Measurements from ENCODE around the gene THRB.
A peak's percentile ranks its signal among the peaks of the same experiment; 100 is the strongest.

The THRB gene

DNA sequence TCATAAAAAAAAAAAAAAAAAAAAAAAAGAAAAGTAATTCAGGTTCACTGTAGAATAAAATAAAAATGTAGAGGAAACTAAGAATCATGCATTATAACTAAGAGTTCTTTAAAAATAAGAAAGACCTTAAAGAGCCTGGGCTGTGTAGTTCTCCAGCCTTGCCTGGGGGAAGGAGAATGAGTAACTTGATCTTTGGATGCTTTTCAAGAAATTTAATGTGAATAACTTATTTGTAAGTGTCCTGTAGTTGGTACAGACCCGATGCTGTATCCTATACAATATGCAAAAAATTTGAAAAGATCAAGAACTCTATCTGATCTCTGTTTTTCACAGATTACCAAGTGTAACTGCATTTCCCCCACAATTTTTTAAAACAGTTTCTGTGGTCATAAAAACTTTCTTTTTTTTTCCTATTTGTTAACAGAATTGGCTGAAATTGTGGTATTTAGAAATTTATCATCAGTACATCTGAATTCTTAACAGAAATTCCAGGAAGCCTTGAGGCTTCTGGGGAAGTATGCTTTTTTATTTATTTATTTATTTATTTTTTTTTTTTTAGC, 195.3 kb downstream of the THRB start:
- DNase-seq: no peak

DNA sequence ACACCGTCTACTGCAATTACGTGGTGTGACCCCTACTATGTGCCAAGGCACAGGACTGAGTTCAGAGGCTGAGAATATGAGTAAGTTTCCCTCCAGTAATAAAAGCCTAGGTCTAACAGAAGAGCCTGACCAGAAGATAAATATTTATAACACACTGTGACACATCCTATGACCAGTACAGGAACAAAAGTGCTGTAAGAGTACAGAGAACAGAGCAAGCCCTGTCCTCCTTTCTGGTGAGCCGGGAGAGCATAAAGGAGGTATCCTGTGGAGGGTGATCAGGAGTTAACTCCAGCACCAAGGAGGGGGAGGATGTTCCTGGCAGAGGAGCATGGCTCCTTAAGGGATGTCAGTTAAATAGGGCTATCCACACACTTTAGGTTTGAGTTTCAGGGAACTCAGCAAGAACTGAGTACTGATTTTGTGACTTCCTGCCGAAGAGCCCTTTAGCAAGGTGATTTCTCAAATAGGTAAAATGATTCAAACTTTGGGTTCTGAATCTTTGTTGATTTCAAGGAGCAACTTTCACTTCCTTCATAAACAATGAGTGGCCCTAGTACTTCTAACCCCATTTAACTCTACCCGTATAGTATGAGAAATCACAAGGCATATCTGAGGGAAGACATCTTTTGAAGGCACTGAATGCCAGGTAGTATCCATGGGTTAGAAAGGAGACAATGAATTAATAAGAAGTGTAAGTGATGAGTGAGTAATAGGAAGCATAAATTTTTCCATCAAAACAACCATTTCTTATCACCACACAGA, 198.0 kb downstream of the THRB start:
- no peak for DNase-seq

DNA sequence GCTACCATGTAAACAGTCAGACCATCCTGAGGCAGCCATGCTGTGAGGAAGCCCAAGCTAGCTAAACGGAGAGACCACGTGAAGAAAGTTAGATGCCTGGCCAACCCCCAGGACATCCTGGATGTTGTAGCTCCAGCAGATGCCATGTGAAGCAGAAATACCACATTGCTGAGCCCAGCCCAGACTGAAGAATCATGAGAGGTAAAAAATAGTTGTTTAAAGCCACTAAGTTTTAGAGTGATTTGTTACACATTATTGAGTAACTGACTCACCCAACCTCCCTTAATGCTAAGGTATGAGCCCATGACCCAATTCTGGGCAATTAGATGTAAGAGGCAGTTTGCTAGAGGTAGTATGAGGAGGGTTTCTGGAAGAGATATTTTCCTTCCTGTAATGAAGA, 200.5 kb downstream of the THRB start:
- DNase-seq: no peak

DNA sequence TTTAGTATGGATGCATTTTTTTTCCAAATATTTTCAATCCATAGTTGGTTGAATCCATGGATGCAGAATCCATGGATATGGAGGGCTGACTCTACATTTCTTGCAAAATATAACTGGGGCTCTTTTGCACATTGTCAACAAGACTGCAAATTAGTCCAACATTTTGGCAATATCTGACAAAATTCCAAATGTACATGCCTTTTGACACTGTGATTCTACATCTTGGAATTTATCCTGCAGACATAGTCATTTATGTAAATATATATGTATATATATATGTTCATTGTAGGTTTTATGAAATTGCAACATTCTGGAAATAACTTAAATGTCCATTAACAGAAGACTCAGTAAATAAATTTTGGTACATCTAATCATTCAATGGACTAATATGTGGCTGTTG, 203.0 kb downstream of the THRB start:
- no peak for DNase-seq

DNA sequence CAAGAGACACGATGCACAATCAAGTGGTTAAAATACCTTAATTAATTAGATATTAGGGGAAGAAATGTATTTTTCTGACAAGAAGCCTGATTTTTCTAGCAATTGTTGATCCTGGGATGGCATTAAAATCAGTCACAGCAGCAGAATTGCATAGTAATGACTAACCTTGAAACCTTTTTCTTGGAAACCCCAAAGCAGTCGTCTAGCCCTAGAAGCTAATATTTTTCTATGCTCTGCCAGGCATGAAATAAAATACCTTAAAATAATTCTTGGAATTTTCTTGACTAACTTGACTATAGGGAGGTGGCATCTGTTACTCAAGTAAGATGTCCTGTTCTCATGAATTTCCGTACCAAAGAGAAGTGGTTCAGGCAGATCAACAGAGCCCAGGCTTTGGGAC, 204.1 kb downstream of the THRB start:
- no peak for DNase-seq

DNA sequence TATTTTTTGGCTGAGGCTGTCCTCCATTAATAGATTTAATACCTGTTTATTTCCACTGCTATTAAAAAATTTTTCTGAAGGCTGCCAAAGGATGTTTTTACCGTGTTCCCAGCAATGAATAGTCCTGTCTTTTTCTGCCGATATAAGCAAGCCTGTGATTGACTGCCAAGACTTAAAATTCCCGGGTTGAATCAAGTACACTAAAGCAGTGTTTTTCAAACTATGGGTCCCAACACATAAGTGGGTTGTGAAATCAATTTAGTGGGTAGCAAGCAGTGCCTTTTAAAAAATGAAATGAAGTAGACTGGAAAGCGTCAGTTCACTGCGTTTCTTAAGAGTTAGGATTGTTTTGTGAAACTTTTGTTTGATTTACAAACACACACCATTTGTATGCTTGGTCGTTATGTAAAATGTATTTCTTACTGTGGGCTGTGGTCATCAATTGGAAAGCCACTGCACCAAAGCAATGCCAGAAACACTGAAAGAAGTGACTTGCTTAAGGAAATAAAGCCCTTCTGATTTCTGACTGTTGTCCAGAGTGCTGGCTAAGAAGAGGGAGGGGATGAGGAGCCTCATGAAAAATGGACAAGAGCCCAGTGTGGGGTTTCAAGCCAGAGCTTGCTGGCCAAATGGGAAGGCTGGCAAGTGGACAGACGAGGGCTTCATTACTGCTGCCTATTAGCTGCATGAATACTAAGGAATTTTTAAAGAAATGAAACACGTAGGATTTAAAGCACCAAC, 206.0 kb downstream of the THRB start:
- no peak for DNase-seq

DNA sequence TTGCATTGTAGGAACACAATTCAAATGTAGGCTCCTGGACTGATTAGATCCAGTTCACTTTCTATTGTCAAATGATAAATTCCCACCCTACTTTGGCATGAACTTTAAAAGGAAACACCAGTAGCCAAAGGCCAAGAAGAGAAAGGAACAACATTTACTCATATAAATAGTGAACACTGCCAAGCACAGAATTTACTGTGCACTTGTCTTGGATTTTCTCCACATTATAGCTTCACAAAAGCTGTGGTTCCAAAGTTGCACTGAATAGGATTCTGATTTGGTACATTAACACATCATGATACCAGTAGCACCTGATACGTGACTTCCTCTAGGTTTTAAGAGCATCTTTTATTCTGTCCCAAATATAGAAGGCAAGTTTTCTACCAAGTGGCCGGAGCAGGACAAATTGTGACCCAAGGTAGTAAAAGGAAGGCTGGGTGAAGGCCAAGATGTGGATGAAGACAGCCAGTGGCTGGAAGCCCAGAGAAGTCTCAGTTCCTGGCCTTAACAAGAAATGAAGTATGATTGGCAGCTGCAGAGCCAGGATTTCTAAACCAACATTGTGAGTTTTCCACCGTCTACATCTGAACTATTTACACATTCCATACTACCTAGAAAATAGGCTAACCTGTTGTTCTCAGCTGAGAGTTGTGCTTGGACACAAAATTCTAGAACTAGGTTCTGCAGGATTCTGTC, 206.7 kb downstream of the THRB start:
- DNase-seq: no peak

DNA sequence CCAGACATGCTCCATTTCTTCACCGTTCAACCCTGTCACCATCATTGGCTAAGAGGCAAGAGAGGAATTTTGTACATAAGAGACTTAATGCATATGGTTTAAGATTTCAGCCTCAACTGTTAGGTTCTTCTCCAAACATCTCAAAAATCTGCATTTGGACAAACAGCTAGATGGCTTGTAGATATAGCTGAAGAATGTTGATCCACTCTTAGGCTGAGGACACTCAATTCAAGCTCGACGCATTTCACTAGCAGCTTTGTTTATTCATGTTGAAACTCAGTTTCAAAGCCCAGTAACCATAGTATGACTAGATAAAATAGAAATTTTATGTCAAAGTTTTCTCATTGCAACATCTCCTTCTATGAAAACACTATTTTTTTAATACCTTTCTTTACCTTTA, 208.2 kb downstream of the THRB start:
- DNase-seq: no peak

DNA sequence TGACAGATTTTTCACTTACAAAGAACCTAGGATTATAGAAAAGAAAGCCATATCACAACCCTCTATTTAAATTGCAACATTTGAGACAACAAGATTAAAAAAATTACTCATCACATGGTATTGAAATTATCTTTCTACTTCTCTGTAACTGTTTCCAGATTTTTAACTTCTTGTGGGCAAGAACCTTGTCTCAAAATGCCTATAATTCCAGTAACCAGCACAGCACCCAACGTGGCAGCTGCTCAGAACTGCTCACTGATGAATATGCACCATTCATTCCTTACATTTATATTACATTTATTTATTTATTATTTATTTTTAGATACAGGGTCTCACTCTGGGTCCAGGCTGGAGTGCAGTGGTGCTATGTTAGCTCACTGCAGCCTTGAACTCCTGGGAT, 216.1 kb downstream of the THRB start:
- DNase-seq: no peak

DNA sequence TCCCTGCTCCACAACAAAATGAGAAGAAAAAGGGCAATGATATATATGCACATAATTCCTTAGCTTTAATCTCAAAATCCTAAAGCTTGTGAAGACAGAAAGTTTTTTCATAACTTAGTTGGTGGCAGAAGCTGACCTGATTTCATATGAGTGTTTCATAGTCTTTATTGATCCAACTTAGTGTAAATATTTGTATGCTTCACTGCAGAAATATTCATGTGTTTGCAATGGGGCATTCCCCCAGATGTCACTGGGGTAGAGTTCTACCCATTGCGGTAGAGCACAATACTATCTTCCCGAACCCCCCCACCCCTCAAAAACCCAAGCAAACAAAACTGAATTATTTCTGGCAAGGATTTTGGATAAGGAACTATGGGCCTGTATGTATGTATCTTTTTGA, 221.2 kb downstream of the THRB start:
- DNase-seq: no peak

DNA sequence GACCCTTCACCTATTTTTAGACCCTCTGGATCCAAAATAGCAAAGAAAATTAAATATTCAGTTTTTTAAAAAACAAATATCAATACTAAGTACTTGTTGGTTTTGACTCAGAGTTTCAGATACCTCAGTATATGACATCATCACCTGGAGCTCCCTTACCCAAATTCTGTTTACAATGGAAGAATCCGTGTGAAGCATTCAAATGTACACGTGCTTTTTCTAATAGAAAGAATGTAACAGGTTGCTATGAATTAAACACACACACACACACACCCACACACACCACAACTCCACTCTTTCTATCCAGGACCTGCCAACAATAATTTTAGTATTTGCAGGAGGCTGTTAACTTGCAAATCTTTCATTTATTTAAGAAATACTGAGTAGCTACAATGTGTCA, 221.8 kb downstream of the THRB start:
- DNase-seq: no peak

DNA sequence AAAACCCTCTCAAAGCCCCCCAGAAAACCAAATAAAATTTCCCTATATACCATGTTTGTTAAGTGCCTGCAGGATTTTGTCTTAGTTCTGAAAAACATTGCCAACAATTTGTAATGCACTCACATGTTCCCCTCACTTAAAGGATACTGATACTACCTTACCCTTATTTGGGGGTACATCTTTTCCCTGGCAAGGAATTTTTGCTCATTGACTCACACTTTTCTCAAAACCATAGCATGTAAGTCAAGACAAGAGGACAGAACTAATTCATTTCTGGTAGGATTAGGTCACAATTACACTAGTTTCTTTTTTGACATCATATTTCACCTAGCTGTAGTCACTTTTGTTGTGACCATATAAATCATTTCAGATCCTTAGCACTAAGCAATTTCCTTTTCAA, 222.2 kb downstream of the THRB start:
- no peak for DNase-seq

DNA sequence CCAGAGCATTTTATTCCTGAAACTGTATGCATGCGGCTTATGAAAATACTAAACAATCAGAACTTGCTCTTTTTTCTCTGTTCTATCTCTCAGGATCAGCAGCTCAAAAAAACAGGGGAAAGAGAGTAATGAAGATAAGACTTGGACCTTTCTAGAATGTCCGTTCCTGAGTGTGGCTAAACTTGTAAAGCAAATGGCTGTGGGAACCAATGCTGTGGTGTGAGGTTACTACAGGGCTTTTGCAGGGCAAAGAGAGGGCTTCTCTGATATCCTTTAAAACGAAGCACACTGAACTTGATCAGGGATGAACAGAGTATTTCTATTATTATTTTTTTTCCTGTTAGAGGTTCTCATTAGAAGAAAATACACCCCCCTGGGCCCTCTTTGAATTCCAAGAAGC, 223.4 kb downstream of the THRB start:
- no peak for DNase-seq

DNA sequence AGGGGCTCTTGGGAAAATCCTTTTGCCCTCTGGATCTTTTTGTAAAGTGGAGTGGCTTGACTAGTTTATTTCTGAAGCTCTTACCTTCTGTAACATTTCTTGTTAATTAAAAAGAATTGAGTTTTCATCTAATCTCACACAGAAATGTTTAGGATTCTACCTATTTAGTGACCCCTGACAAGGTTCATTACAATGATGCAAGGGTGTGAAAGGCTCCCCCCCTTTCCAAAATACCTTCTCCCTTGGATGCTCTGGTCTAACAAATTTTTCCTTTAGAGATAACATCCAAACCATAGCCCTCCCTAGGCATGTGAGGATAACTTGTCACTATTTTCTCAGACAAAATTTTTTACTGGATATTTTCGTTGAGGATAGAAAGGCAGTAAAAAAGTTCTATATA, 223.9 kb downstream of the THRB start:
- DNase-seq: no peak

DNA sequence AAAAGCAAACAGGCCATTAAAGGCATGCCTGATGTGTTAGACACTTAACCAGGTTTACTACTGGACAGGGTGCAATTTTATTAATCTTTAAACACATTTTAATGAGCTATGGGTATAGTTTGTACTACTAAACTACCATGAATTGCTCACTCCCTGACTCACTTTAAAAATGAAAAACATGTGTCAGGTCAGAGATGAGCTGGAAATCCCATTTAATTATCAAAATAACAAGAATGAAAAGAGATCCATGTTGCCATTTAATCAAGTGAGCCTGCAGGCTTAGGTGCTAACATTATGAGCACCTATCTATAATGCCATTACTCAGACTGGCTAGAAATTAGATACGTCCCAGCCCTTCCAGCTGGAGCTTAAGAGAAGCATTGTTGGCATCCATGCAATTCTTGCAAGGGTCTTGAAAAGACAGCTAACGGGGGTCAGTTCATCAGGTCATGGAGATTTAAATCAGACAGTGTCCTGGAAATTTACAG, 224.4 kb downstream of the THRB start:
- DNase-seq: peak; percentile 81

DNA sequence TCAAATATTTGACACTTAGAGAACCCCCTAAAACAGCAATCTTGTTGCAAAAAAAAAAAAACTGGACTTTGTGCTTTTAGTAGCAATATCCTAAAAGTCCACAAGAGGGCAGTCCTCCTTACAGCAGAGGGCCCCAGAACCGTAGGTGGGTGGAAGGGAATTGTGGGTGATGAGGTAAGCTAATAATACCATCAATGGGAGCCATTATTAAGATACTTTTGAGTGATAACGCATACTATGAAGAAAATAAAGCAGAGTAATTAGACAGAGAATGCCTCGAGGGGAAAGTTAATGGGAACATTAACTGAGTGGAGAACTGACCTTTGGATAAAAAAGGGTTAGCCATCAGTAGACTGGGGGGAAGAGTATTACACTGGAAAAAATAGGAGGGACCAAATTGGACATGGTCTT, 229.9 kb downstream of the THRB start:
- peak; percentile 62 for DNase-seq

DNA sequence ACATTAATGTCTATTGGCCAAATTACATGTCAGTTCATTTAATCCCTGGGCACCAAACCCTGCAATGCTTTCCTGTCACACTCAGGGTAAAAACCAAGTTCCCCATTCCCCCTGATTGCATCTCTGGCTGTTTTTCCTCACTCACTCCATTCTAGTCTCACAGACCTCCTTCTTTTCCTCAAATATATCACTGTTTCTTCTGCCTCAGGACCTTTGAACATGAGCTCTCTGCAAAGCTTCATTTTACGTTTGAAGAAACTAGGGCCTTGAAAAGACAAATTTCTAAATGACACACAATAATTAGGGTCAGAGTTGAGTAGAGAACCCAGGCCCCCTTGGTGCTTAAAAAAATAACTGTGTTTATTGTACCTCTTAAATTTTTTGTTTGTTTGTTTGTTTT, 230.6 kb downstream of the THRB start:
- DNase-seq: no peak

DNA sequence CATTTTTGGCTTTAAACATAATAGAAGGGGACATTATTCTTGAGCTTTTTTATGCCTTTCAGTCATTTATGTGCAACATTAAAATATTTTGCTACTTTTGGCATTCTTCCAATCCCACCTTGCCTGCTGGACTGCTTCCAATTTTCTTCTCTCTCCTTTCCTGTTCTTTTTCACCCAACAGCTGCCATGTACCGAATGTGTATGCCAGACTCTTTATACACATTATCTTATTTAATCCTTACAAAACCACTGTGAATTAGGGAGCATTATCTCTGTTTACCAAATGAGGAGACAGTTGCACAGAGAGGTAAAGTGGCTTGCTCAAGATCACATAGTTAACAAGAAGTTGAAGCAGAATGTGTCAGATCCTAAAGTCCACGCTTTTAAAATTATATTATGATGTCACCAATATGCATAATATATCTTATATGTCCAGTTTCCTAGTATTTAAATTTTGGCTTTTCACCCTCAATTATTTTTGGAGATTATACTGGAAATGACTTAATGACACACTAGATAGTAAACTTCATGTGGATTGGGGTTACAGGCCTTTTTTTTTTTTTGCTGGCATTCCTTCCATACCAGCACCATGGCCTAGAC, 231.5 kb downstream of the THRB start:
- peak; percentile 68 for DNase-seq

DNA sequence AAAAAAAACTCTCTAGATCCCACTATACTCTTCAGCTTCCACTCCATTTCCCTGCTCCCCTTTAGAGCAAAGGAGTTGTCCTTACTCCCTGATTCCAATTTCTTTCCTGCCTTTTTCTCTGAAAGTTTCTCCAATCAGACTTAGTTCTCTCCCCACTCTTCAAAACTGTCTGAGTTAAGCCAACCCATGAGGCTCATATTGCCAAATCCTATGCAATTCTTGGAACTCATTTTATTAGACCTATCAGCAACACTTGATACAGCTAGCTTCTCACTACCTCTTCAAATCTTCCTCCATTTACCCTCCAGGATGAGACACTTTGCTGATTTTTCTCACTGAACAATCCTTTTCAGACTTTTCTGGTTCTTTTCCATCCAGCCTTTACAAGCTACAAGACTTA, 233.1 kb downstream of the THRB start:
- DNase-seq: no peak

DNA sequence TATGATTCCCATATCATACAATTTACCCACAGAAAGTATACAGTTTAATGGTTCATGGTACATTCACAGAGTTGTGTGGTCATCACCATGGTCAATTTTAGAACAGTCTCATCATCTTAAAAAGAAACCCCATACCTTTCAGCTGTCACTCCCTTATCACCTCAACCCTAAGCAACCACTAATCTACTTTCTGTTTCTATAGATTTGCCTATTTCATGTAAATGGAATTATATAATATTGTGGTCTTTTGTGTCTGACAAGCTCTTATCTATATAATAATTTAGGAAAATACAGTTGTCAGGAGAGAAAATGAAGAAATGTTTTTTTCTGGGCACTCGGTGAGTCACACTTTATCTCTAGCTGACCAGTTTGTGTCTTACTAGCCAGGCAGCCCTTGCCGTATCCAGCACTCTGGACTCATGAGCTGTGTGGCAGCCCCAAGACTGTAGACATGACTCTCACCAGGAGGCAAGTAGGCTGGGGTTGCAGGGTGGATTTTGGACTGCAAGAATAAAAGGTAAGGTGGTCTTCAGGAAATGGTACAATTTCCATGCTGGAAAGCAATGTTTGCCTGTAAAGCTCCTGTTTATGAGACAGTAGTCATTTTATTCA, 234.6 kb downstream of the THRB start:
- no peak for DNase-seq

DNA sequence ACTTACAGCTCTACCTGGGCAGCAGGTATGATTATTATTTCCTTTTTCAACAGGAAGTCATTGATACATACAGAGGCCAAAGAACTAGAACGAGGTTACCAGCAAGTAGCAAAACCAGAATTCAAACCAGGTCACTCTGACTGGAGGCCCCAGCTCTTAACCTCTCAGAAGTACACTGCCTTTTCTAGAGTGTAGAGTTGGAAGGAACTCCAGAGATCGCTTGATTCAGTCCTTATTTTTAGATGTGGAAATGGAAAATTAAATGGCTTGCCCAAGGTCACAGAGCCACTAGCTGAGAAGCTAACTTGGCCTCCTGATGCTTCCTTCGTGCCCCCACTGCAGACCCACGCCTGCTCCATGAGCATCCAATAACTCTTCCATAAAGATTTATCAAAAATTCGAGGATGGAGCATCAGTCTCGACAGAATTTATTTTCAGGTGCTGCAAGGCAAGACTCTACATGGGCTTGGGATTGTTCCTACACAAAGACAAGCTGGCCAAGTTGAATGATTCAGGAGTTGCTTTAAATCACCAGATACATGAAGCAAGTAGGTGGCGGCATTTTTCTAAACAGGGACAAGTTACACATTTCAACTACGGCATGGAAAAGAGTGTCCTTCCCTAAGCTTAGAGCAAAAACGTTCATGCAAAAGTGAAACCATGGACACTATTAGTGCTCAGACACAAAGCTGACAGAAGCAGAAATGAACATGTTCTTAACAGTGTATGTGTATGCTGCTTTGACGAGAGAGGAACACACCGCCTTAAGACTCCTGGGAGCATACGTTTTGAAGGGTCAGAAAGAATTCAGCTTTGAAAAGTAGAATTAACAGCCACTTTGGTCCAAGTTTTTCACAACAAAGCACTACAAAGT, 235.7 kb downstream of the THRB start:
- DNase-seq: no peak

DNA sequence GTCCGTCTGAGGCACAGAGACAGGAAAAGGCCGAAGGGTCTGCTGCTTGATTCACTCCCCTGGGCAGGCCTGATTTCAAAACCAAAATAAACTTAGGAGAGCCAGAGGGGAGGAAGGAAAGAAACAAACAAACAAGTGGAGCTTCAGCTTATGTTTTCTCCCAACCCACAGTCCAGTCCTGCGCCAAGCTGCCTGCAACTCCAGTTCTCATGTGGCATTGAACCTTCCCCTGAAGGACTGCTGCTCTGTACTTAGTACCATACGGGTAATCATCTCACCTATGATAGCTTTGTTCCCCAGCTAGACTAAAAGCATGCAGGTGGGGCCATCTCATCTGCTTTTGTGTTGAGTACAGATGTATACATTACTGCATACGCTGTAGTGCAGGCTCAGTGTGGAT, 236.4 kb downstream of the THRB start:
- DNase-seq: no peak
